Measurements from ENCODE around the gene GALNT2.
A peak's percentile ranks its signal among the peaks of the same experiment; 100 is the strongest.

Gene GALNT2

GRCh38 chr1:230126529-230127104 is 59.6 kb downstream of the GALNT2 start:
- ATAC-seq (replicated peaks; ENCODE audit: extremely low read depth, poor library complexity, severe bottlenecking) (no peak), DNase-seq (ENCODE audit: low spot score in 2 of 2) (no peak)
- Mint-ChIP-seq H3K9me3 (no peaks in the 10 kb centered on the region), H3K4me1 (peaks cover 70% of the 10 kb centered on the region), H3K27me3 (no peaks in the 10 kb centered on the region), H3K36me3 (ENCODE audit: insufficient read depth) (peaks cover 2% of the 10 kb centered on the region), H3K27ac (ENCODE audit: low read depth) (no peak overlapping the region), H3K4me3 (peak overlapping the region; percentile 6)

DNA sequence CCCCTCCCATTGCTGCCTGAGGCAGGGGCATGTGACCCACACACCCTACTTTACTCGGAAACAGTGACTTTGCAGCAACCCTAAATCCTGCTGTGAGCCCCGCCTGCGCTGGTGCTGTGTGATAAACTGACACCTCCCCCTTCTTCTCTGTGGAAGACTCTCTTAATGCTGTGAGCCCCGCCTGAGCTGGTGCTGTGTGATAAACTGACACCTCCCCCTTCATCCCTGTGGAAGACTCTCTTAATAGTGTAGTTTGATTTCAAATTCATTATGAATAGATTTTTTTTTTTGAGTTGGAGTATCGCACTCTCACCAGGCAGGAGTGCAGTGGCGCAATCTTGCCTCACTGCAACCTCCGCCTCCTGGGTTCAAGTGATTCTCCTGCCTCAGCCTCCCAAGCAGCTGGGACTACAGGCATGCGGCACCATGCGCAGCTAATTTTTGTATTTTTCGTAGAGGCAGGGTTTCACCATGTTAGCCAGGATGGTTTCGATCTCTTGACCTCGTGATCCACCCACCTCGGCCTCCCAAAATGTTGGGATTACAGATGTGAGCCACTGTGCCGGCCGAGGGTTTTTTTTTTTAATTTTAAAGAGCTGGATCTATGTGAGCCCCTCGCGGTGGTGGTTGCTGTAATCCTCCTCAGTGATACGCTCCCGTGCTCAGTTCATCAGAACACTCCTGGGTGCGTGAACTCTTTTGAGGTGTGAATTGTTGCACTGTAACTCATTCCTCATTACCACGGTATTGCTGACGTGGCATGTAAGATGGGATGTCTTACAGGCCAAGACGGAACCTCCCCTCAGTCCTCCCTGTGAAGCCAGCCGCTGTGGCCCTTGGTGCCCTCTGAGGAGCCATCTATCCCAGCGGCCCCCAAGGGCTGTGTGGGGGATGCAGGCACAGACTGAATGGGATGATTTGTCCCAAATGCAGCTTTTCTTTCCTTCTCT is 60.3 kb downstream of the GALNT2 start:
- DNase-seq (ENCODE audit: low spot score in 2 of 2): no peak
- Mint-ChIP-seq H3K27me3 (no peaks in the 10 kb centered on the region), H3K4me1 (peaks cover 74% of the 10 kb centered on the region), H3K4me3 (peak overlapping the region; percentile 6), H3K36me3 (ENCODE audit: insufficient read depth) (peaks cover under 1% of the 10 kb centered on the region), H3K27ac (ENCODE audit: low read depth) (no peak overlapping the region), H3K9me3 (no peaks in the 10 kb centered on the region)
- peak; percentile 48 for ATAC-seq (replicated peaks; ENCODE audit: extremely low read depth, poor library complexity, severe bottlenecking)

DNA sequence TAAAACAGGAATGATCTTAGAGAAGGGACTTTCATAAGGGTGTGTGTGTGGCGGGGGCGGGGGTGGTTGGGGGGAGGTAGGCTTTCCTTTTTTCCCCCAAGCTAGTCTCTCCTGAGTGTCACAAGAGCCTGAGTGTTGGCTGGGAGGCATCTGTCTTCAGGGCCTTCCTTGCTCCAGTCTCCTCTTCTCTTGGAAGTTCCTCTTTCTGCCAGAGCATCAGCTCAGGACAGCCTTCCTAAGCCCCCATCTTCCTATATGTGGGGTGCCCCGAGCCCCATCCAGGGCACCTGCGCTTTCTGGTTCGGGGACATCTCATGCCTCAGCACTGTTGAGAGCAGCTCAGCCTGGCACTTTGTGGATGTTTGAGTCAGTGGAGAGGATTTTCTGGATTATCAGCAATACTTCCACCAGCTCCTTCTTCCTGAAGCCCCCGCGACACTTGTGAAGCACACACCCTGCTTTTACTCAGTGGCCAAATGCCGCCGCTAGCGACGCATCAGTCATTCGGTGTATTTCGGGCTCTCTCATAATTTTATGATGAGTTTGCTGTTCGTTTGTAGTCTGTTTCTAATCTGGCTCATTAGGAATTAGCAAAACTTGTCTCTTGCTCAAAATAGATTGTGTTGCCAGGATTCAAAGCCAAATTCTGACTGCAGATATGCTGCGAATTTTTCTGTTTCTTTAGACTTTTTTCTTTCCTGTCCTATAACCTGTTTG is 61.7 kb downstream of the GALNT2 start:
- peaks cover 70% of the 10 kb centered on the region for H3K4me1 Mint-ChIP-seq
- no peak for DNase-seq (ENCODE audit: low spot score in 2 of 2)
- H3K27me3 Mint-ChIP-seq: no peaks in the 10 kb centered on the region
- no peak overlapping the region for H3K4me3 Mint-ChIP-seq
- H3K36me3 Mint-ChIP-seq (ENCODE audit: insufficient read depth): no peaks in the 10 kb centered on the region
- no peak for ATAC-seq (replicated peaks; ENCODE audit: extremely low read depth, poor library complexity, severe bottlenecking)
- H3K9me3 Mint-ChIP-seq: no peaks in the 10 kb centered on the region
- no peak overlapping the region for H3K27ac Mint-ChIP-seq (ENCODE audit: low read depth)

DNA sequence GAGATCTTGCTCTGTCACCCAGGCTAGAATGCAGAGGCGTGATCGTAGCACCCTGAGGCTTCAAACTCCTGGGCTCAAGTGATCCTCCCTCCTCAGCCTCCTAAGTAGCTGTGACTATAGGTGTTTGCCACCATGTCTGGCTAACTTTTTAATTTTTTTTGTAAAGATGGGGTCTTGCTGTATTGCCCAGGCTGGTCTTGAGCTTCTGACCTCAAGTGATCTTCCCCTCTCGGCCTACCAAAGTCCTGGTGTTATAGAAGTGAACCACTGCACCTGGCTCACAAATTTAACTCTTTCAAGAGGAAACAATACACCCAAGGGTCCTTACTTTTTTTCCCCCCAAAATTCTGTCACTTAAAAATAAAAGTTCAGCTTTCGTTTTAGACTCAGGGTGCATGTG is 62.3 kb downstream of the GALNT2 start:
- DNase-seq (ENCODE audit: low spot score in 2 of 2) (no peak), ATAC-seq (replicated peaks; ENCODE audit: extremely low read depth, poor library complexity, severe bottlenecking) (no peak)
- H3K36me3 Mint-ChIP-seq (ENCODE audit: insufficient read depth): no peaks in the 10 kb centered on the region
- no peaks in the 10 kb centered on the region for H3K27me3 Mint-ChIP-seq
- no peak overlapping the region for H3K4me3 Mint-ChIP-seq
- H3K4me1 Mint-ChIP-seq: peaks cover 67% of the 10 kb centered on the region
- H3K9me3 Mint-ChIP-seq: no peaks in the 10 kb centered on the region
- H3K27ac Mint-ChIP-seq (ENCODE audit: low read depth): no peak overlapping the region

- H3K36me3 Mint-ChIP-seq (ENCODE audit: insufficient read depth): no peaks in the 10 kb centered on the region
- H3K27ac Mint-ChIP-seq (ENCODE audit: low read depth): no peak overlapping the region
- peaks cover 64% of the 10 kb centered on the region for H3K4me1 Mint-ChIP-seq
- H3K9me3 Mint-ChIP-seq: no peaks in the 10 kb centered on the region
- H3K27me3 Mint-ChIP-seq: no peaks in the 10 kb centered on the region
- H3K4me3 Mint-ChIP-seq: no peak overlapping the region
- ATAC-seq (replicated peaks; ENCODE audit: extremely low read depth, poor library complexity, severe bottlenecking): no peak
- DNase-seq (ENCODE audit: low spot score in 2 of 2): no peak
Observed at GRCh38 chr1:230130172-230130944, 63.3 kb downstream of the GALNT2 start.

GRCh38 chr1:230131457-230131856 is 64.4 kb downstream of the GALNT2 start:
- Mint-ChIP-seq H3K4me1 (peaks cover 53% of the 10 kb centered on the region), H3K27me3 (no peaks in the 10 kb centered on the region), H3K9me3 (no peaks in the 10 kb centered on the region), H3K4me3 (no peak overlapping the region), H3K36me3 (ENCODE audit: insufficient read depth) (no peaks in the 10 kb centered on the region), H3K27ac (ENCODE audit: low read depth) (peak overlapping the region; percentile 9)
- ATAC-seq (replicated peaks; ENCODE audit: extremely low read depth, poor library complexity, severe bottlenecking) (no peak), DNase-seq (ENCODE audit: low spot score in 2 of 2) (no peak)

DNA sequence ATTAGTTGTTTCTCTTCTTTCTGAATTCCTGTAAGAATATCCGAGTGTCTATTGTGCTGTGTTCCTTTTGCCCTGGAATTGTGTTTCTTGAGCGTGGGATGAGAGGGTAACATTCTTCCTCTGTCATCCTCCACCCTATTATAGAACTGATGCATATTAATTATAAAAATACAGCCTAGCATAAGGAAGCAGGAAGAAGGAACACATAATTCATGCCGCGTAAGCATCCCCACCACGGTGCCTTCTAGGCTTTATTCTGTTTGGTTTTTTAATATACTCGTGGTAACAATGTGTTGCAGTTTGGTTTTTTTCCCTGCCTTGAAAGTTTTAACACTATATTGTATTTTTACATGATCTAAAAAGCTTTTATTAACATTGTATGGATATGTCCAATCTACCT is 65.7 kb downstream of the GALNT2 start:
- DNase-seq (ENCODE audit: low spot score in 2 of 2): no peak
- no peaks in the 10 kb centered on the region for H3K27me3 Mint-ChIP-seq
- H3K9me3 Mint-ChIP-seq: no peaks in the 10 kb centered on the region
- no peaks in the 10 kb centered on the region for H3K36me3 Mint-ChIP-seq (ENCODE audit: insufficient read depth)
- H3K4me1 Mint-ChIP-seq: peaks cover 43% of the 10 kb centered on the region
- no peak for ATAC-seq (replicated peaks; ENCODE audit: extremely low read depth, poor library complexity, severe bottlenecking)
- no peak overlapping the region for H3K4me3 Mint-ChIP-seq
- no peak overlapping the region for H3K27ac Mint-ChIP-seq (ENCODE audit: low read depth)

GRCh38 chr1:230135726-230136125 is 68.7 kb downstream of the GALNT2 start:
- H3K4me3 Mint-ChIP-seq: no peak overlapping the region
- DNase-seq (ENCODE audit: low spot score in 2 of 2): no peak
- H3K9me3 Mint-ChIP-seq: no peaks in the 10 kb centered on the region
- H3K4me1 Mint-ChIP-seq: peaks cover 36% of the 10 kb centered on the region
- H3K27me3 Mint-ChIP-seq: no peaks in the 10 kb centered on the region
- H3K27ac Mint-ChIP-seq (ENCODE audit: low read depth): peak overlapping the region; percentile 29
- H3K36me3 Mint-ChIP-seq (ENCODE audit: insufficient read depth): peaks cover 2% of the 10 kb centered on the region
- ATAC-seq (replicated peaks; ENCODE audit: extremely low read depth, poor library complexity, severe bottlenecking): no peak

DNA sequence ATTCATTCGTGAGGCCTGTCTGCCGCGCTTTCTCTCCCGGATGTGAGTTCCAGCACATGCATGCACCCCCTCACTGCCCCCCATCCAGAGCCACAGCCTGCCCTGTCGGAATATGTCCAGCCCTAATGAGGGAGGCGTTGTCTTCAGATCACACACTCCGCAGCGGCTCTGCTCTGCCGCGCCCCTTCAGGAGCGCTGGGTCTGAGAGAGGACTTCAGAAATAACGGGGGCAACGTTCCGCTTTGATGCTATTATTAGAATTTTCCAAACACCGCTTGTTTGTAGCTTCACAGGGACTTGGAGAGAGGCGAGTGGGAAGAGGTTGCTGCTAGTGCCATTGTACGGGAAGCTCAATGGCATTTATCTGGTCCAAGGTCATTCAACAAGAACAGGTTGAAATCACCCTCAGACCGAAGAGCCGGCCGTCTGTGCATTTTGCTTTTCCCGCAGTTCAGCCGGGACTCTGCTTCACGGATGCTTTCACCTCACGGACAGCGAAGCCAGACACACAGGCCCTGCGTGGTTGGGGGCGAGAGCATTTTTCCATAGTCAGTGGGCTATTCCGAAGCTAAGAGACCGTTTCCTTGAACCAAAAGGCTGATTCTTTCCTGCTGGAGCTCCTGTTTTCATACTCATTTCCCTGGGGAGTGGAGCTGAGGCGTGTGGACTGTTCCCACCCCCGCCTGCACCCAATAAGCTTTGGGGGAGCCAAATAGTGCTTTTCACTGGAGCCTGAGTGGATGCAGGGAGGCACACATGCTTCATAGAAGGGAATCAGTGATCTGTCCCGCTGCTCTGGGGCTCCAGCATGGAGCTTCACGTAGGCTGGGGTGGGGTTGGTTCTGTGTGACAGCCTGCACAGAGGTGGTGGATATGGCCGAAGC is 69.7 kb downstream of the GALNT2 start:
- no peak for DNase-seq (ENCODE audit: low spot score in 2 of 2)
- H3K36me3 Mint-ChIP-seq (ENCODE audit: insufficient read depth): peaks cover 2% of the 10 kb centered on the region
- no peaks in the 10 kb centered on the region for H3K27me3 Mint-ChIP-seq
- peaks cover 41% of the 10 kb centered on the region for H3K4me1 Mint-ChIP-seq
- no peak for ATAC-seq (replicated peaks; ENCODE audit: extremely low read depth, poor library complexity, severe bottlenecking)
- H3K4me3 Mint-ChIP-seq: no peak overlapping the region
- H3K27ac Mint-ChIP-seq (ENCODE audit: low read depth): no peak overlapping the region
- no peaks in the 10 kb centered on the region for H3K9me3 Mint-ChIP-seq

DNA sequence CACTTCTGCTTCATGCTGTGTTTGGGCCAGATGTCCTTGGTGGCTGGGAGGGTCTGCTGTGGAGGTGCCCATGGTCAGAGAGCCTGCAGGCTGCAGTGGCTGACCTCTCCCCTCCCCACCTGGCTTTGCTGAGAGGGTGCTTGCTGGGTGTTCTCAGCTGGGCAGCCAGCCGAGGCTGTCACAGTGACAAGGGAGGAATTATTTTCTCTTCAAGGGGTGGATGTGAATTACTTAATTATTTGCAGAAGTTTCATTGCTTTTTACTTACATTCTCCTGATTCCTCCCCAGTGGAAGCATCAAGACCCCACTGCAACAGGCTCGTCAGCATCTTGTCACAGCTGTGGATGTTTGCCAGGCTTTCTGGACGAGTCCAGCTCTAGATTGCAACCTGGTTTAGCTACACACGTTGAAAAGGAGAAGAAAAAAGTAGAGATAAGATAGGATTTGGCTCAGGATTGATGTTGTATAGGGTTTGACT is 70.3 kb downstream of the GALNT2 start:
- Mint-ChIP-seq H3K9me3 (no peaks in the 10 kb centered on the region), H3K27ac (ENCODE audit: low read depth) (no peak overlapping the region), H3K27me3 (no peaks in the 10 kb centered on the region), H3K36me3 (ENCODE audit: insufficient read depth) (peaks cover 2% of the 10 kb centered on the region), H3K4me3 (no peak overlapping the region), H3K4me1 (peaks cover 36% of the 10 kb centered on the region)
- ATAC-seq (replicated peaks; ENCODE audit: extremely low read depth, poor library complexity, severe bottlenecking) (no peak), DNase-seq (ENCODE audit: low spot score in 2 of 2) (no peak)

DNA sequence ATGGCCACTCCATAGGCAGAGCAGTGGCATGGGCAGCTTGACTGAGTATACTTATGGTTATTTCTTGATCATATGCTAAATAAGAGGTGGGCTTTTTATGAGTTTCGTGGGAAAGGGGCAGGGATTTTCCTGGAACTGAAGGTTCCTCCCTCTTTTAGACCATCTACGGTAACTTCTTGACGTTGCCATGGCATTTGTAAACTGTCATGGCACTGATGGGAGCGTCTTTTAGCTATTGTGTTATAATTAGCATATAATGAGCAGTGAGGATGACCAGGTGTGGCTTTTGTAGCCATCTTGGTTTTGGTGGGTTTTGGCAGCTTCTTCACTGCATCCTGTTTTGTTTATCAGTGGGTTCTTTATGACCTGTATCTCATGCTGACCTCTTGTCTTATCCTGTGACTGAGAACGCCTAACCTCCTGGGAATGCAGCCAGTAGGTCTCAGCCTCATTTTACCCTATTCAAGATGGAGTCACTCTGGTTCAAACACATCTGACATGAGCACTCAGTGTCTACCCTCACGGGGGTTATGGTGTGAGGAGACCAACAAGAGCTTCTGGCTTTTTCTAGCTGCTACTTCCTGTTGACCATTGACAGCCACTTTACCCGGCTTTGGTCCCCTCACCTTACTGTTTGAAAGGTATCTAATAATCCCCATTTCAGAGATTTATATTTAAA is 71.7 kb downstream of the GALNT2 start:
- H3K27ac Mint-ChIP-seq (ENCODE audit: low read depth): no peak overlapping the region
- peaks cover 2% of the 10 kb centered on the region for H3K36me3 Mint-ChIP-seq (ENCODE audit: insufficient read depth)
- H3K9me3 Mint-ChIP-seq: no peaks in the 10 kb centered on the region
- no peak for DNase-seq (ENCODE audit: low spot score in 2 of 2)
- H3K4me3 Mint-ChIP-seq: no peak overlapping the region
- H3K27me3 Mint-ChIP-seq: no peaks in the 10 kb centered on the region
- peaks cover 37% of the 10 kb centered on the region for H3K4me1 Mint-ChIP-seq
- ATAC-seq (replicated peaks; ENCODE audit: extremely low read depth, poor library complexity, severe bottlenecking): no peak

Data from central memory CD8-positive, alpha-beta T cell (primary cell).